PC-9 (cell line): ENCODE data around the gene PES1.

Source experiments
- EZH2 ChIP-seq: fragments of 200-600 bp; sonication (generic); IDR thresholded peaks from 2 replicates; pipeline ENCODE4 v1.8.0; 2017; ENCODE audit warnings: antibody characterized with exemption, low read depth
- TF ChIP-seq, protein P1 (sequence below): fragments of 200-600 bp; sonication (generic); conservative IDR thresholded peaks from 2 replicates; pipeline ENCODE4 v1.6.1; 2017; ENCODE audit warnings: mixed run types, antibody characterized with exemption, mild to moderate bottlenecking, moderate library complexity

DNA sequence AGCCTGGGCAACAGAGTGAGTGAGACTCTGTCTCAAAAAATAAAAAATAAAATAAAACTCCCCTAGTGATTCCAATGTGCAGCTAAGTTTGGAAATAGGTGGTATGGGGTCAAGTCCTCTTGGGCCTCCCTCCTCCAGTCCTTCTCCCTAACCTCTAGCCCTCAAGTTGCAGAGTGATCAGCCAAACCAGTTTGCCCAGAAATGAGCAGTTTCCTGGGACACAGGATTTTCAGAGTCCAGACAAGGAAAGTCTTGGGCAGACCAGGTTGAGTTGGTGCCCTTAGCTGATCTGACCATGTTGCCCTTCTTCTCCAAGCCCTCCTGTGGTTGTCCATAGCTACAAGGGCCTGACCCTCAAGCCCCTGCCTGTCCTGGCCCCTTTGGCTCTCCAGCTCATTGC is 23.2 kb upstream of the PES1 start:
- TF ChIP-seq, protein P1, sequence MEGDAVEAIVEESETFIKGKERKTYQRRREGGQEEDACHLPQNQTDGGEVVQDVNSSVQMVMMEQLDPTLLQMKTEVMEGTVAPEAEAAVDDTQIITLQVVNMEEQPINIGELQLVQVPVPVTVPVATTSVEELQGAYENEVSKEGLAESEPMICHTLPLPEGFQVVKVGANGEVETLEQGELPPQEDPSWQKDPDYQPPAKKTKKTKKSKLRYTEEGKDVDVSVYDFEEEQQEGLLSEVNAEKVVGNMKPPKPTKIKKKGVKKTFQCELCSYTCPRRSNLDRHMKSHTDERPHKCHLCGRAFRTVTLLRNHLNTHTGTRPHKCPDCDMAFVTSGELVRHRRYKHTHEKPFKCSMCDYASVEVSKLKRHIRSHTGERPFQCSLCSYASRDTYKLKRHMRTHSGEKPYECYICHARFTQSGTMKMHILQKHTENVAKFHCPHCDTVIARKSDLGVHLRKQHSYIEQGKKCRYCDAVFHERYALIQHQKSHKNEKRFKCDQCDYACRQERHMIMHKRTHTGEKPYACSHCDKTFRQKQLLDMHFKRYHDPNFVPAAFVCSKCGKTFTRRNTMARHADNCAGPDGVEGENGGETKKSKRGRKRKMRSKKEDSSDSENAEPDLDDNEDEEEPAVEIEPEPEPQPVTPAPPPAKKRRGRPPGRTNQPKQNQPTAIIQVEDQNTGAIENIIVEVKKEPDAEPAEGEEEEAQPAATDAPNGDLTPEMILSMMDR = no peak
- no peak for TF ChIP-seq EZH2
